Endodermal cell (in vitro differentiated cells): ENCODE data around the gene HHATL. TPM values are rescaled to one million over a fixed set of nuclear protein-coding genes. Genes with fewer than 3 reads are reported as not detected.
A peak's percentile ranks its signal among the peaks of the same experiment; 100 is the strongest.

Experiments
- DNase-seq: peaks from one replicate; pipeline ENCODE4 v3.0.0-alpha.2; 2017
- H3K27ac ChIP-seq: 2 replicates; pipeline ENCODE4 v1.5.1; 2013; ENCODE audit warnings: mild to moderate bottlenecking, low read depth, low read length, moderate library complexity
- H3K27me3 ChIP-seq: 2 replicates; pipeline ENCODE4 v1.6.1; 2013; ENCODE audit warnings: mild to moderate bottlenecking, low read length, moderate library complexity; ENCODE audit not compliant: insufficient read depth, control insufficient read depth, poor library complexity, severe bottlenecking
- H3K36me3 ChIP-seq: 2 replicates; pipeline ENCODE4 v1.7.0; 2013; ENCODE audit warnings: mild to moderate bottlenecking, low read length, moderate library complexity; ENCODE audit not compliant: control insufficient read depth, insufficient read depth
- H3K4me1 ChIP-seq: one replicate; pipeline ENCODE4 v1.7.0; 2013; ENCODE audit warnings: low read length; ENCODE audit not compliant: control insufficient read depth, insufficient read depth
- H3K4me3 ChIP-seq: 2 replicates; pipeline ENCODE4 v1.5.1; 2013; ENCODE audit warnings: mild to moderate bottlenecking, low read length, moderate library complexity
- H3K9ac ChIP-seq: 2 replicates; pipeline ENCODE4 v1.6.1; 2013; ENCODE audit warnings: mild to moderate bottlenecking, low read length, moderate library complexity; ENCODE audit not compliant: poor library complexity, severe bottlenecking; ENCODE audit errors: extremely low read depth
- H3K9me3 ChIP-seq: 2 replicates; pipeline ENCODE4 v1.6.1; 2013; ENCODE audit warnings: mild to moderate bottlenecking, low read length, moderate library complexity; ENCODE audit not compliant: control insufficient read depth
- H3K27ac Mint-ChIP-seq: 2 replicates; pipeline ENCODE4 v1.8.0; 2020; ENCODE audit warnings: mixed read lengths
- H3K27me3 Mint-ChIP-seq: 2 replicates; pipeline ENCODE4 v1.8.0; 2021; ENCODE audit warnings: mild to moderate bottlenecking, mixed read lengths; ENCODE audit not compliant: insufficient read depth
- H3K36me3 Mint-ChIP-seq: 2 replicates; pipeline ENCODE4 v1.8.0; 2020; ENCODE audit warnings: low read depth, mixed read lengths
- H3K4me1 Mint-ChIP-seq: 2 replicates; pipeline ENCODE4 v1.8.0; 2020; ENCODE audit warnings: mixed read lengths
- H3K4me3 Mint-ChIP-seq: 2 replicates; pipeline ENCODE4 v1.8.0; 2020; ENCODE audit warnings: mild to moderate bottlenecking, moderate library complexity, mixed read lengths
- H3K9me3 Mint-ChIP-seq: 2 replicates; pipeline ENCODE4 v1.8.0; 2020; ENCODE audit warnings: mild to moderate bottlenecking, mixed read lengths
- CTCF ChIP-seq: fragments of 200-600 bp; sonication (generic); conservative IDR thresholded peaks from 2 replicates; pipeline ENCODE4 v1.5.0; 2021; ENCODE audit warnings: antibody characterized with exemption, mild to moderate bottlenecking
- WGBS, 2 experiments: methylation state at CpG; one replicate each; pipeline versions ENCODE4 v1.1.5 to v1.1.7; 2013; ENCODE audit warnings: missing lambda C conversion rate in 2 of 2, mixed read lengths in 1 of 2; ENCODE audit not compliant: insufficient coverage in 1 of 2, insufficient read length in 1 of 2; 5-methylcytosine and 5-hydroxymethylcytosine counted together
- total RNA-seq, 2 donors: library from RNA; stranded (reverse); fragmentation: NEBNext Ultra II Directional in 1 of 2; extraction: Animal tissue kit (Norgen Biotek cat#: 25700) in 1 of 2; gene quantifications; 2 replicates in 1 of 2; 3 replicates in 1 of 2; pipeline ENCODE4 v1.2.1, GENCODE V29; 2021

The HHATL gene
- total RNA-seq, 2 donors from 2014 or later = not detected

GRCh38 chr3:42711491-42712343 is 9.1 kb upstream of the HHATL start:
- H3K4me3 ChIP-seq = no peak overlapping the region
- TF ChIP-seq CTCF = peak; percentile 57
- no peaks in the 10 kb centered on the region for H3K36me3 ChIP-seq
- 73 to 87% methylated on average over 3 to 6 of the region's 6 CpGs for WGBS, 2 experiments
- Mint-ChIP-seq H3K36me3 (no peaks in the 10 kb centered on the region), H3K9me3 (no peaks in the 10 kb centered on the region), H3K4me1 (peaks cover 3% of the 10 kb centered on the region), H3K27ac (no peak overlapping the region), H3K27me3 (peaks cover 2% of the 10 kb centered on the region), H3K4me3 (no peak overlapping the region)
- H3K4me1 ChIP-seq = no peaks in the 10 kb centered on the region
- peak; percentile 65 for DNase-seq
- H3K27me3 ChIP-seq = no peaks in the 10 kb centered on the region
- H3K9me3 ChIP-seq = no peaks in the 10 kb centered on the region
- no peak overlapping the region for H3K27ac ChIP-seq
- H3K9ac ChIP-seq = no peak overlapping the region

- no peaks in the 10 kb centered on the region for H3K36me3 ChIP-seq
- no peak overlapping the region for H3K27ac Mint-ChIP-seq
- no peaks in the 10 kb centered on the region for H3K9me3 Mint-ChIP-seq
- WGBS, 2 experiments = 81 to 88% methylated on average over 5 to 7 of the region's 7 CpGs
- no peaks in the 10 kb centered on the region for H3K36me3 Mint-ChIP-seq
- no peaks in the 10 kb centered on the region for H3K9me3 ChIP-seq
- no peaks in the 10 kb centered on the region for H3K27me3 ChIP-seq
- DNase-seq = no peak
- no peak overlapping the region for H3K4me3 ChIP-seq
- H3K9ac ChIP-seq = no peak overlapping the region
- peaks cover 3% of the 10 kb centered on the region for H3K4me1 Mint-ChIP-seq
- no peak for TF ChIP-seq CTCF
- H3K4me1 ChIP-seq = no peaks in the 10 kb centered on the region
- peaks cover 2% of the 10 kb centered on the region for H3K27me3 Mint-ChIP-seq
- H3K4me3 Mint-ChIP-seq = no peak overlapping the region
- H3K27ac ChIP-seq = no peak overlapping the region
Observed at GRCh38 chr3:42710323-42711021, 7.9 kb upstream of the HHATL start.

GRCh38 chr3:42709621-42710020 is 7.0 kb upstream of the HHATL start:
- Mint-ChIP-seq H3K27ac (no peak overlapping the region), H3K9me3 (no peaks in the 10 kb centered on the region), H3K36me3 (no peaks in the 10 kb centered on the region), H3K4me3 (no peak overlapping the region), H3K27me3 (peaks cover 2% of the 10 kb centered on the region), H3K4me1 (peaks cover 3% of the 10 kb centered on the region)
- Histone ChIP-seq H3K27me3 (no peaks in the 10 kb centered on the region), H3K27ac (no peak overlapping the region), H3K4me3 (no peak overlapping the region), H3K36me3 (no peaks in the 10 kb centered on the region), H3K9ac (no peak overlapping the region), H3K9me3 (no peaks in the 10 kb centered on the region), H3K4me1 (no peaks in the 10 kb centered on the region)
- no peak for TF ChIP-seq CTCF
- no peak for DNase-seq
- 96 to 97% methylated on average over 6 to 10 of the region's 10 CpGs for whole genome bisulfite sequencing, 2 experiments
